Vagina (tissue), 2 donors: Measurements from ENCODE around the gene CDH1. TPM values are rescaled to one million over a fixed set of nuclear protein-coding genes. Genes with fewer than 3 reads are reported as not detected.

Source experiments
- DNase-seq, 2 donors: peaks; one replicate each; pipeline ENCODE4 v3.0.0-alpha.2; 2017; ENCODE audit errors: extremely low spot score in 2 of 2
- H3K27ac ChIP-seq: fragments of 200-600 bp; sonication (generic); one replicate; pipeline ENCODE4 v1.5.1; 2019
- H3K27me3 ChIP-seq: fragments of 200-600 bp; sonication (generic); one replicate; pipeline ENCODE4 v1.5.1; 2019
- H3K36me3 ChIP-seq, 2 donors: fragments of 200-600 bp; sonication (generic); one replicate each; pipeline ENCODE4 v1.5.1; 2017 to 2019
- H3K4me1 ChIP-seq: fragments of 200-600 bp; sonication (generic); one replicate; pipeline ENCODE4 v1.5.1; 2019
- H3K4me3 ChIP-seq, 2 donors: fragments of 200-600 bp; sonication (generic); 1 replicate in 1 of 2; 2 replicates in 1 of 2; pipeline ENCODE4 v1.5.1; 2016 to 2019
- H3K9me3 ChIP-seq: fragments of 200-600 bp; sonication (generic); one replicate; pipeline ENCODE4 v1.5.1; 2019
- POLR2A ChIP-seq, 2 donors: fragments of 450-650 bp; IDR thresholded peaks; one replicate each; pipeline ENCODE4 v1.6.1; 2017; ENCODE audit warnings: antibody characterized with exemption in 2 of 2, mild to moderate bottlenecking in 2 of 2, moderate library complexity in 2 of 2
- POLR2AphosphoS5 ChIP-seq, 2 donors: sonication (generic); formaldehyde crosslinking; IDR thresholded peaks; one replicate each; pipeline ENCODE4 v1.9.0; 2017; ENCODE audit warnings: antibody characterized with exemption in 2 of 2, mild to moderate bottlenecking in 2 of 2, low read depth in 1 of 2; ENCODE audit not compliant: insufficient read depth in 1 of 2
- intact Hi-C: fragments of 100-400 bp; cut with DNase I; formaldehyde crosslinking; loops from one replicate; pipeline ENCODE4 v1.15.1; 2023
- total RNA-seq: library from RNA; depleted of rRNA; stranded (reverse); fragments of >200 nt; gene quantifications from one replicate; pipeline ENCODE4 v1.2.3, GENCODE V29; 2016
- TF ChIP-seq, protein P1 (sequence below), 3 experiments: fragments of 450-650 bp in 2 of 3; fragments of 200-600 bp in 1 of 3; sonication (generic) in 1 of 3; IDR thresholded peaks; one replicate each; pipeline ENCODE4 v1.5.1; 2017 to 2019; ENCODE audit warnings: antibody characterized with exemption in 3 of 3, mild to moderate bottlenecking in 2 of 3, moderate library complexity in 2 of 3

Gene CDH1
- total RNA-seq, 1 donor from 2014 or later = 116 TPM

DNA sequence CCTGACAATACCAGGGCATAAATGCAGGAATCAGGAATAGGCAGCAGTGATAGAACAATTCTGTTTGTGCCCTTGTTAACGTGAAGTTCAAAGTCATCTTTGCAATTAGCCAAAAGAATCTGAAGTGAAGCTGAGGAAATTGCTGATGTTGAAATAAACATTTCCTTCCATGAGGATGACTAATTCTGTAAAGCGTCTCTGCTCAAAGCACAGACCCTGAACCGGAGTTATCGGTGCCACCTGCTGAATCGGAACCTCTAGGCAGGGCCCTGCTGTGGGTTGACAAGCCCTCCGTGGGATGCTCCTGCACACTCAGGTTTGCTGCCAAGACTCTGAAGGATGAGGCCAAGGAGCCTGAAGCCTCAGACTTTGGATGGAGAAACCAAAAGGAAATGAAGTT is 37.0 kb upstream of the CDH1 start:
- H3K4me1 ChIP-seq = no peaks in the 10 kb centered on the region
- H3K27me3 ChIP-seq = no peaks in the 10 kb centered on the region
- intact Hi-C loops = no loop called here
- DNase-seq = no peak
- H3K4me3 ChIP-seq = no peak overlapping the region
- no peaks in the 10 kb centered on the region for H3K36me3 ChIP-seq
- H3K9me3 ChIP-seq = no peaks in the 10 kb centered on the region
- no peak overlapping the region for H3K27ac ChIP-seq
- TF ChIP-seq POLR2AphosphoS5 (IDR thresholded peaks at IDR 0.05; ENCODE audit: insufficient read depth in 1 of 2, low read depth in 1 of 2) = no peak
- TF ChIP-seq POLR2A (IDR thresholded peaks at IDR 0.05) = no peak
- TF ChIP-seq, protein P1, sequence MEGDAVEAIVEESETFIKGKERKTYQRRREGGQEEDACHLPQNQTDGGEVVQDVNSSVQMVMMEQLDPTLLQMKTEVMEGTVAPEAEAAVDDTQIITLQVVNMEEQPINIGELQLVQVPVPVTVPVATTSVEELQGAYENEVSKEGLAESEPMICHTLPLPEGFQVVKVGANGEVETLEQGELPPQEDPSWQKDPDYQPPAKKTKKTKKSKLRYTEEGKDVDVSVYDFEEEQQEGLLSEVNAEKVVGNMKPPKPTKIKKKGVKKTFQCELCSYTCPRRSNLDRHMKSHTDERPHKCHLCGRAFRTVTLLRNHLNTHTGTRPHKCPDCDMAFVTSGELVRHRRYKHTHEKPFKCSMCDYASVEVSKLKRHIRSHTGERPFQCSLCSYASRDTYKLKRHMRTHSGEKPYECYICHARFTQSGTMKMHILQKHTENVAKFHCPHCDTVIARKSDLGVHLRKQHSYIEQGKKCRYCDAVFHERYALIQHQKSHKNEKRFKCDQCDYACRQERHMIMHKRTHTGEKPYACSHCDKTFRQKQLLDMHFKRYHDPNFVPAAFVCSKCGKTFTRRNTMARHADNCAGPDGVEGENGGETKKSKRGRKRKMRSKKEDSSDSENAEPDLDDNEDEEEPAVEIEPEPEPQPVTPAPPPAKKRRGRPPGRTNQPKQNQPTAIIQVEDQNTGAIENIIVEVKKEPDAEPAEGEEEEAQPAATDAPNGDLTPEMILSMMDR (IDR thresholded peaks at IDR 0.05) = no peak

- Histone ChIP-seq H3K27ac (no peak overlapping the region), H3K4me3 (no peak overlapping the region), H3K36me3 (no peaks in the 10 kb centered on the region), H3K9me3 (no peaks in the 10 kb centered on the region), H3K27me3 (no peaks in the 10 kb centered on the region), H3K4me1 (no peaks in the 10 kb centered on the region)
- intact Hi-C loops = no loop called here
- TF ChIP-seq, protein P1 (IDR thresholded peaks at IDR 0.05) = no peak
- no peak for TF ChIP-seq POLR2A (IDR thresholded peaks at IDR 0.05)
- no peak for TF ChIP-seq POLR2AphosphoS5 (IDR thresholded peaks at IDR 0.05; ENCODE audit: insufficient read depth in 1 of 2, low read depth in 1 of 2)
- DNase-seq = no peak
These were observed 36.3 kb upstream of the CDH1 start for GRCh38 chr16:68700831-68701230.

GRCh38 chr16:68704232-68704867 is 32.7 kb upstream of the CDH1 start:
- H3K27ac ChIP-seq = no peak overlapping the region
- intact Hi-C loops = no loop called here
- no peak overlapping the region for H3K4me3 ChIP-seq
- DNase-seq = no peak
- no peaks in the 10 kb centered on the region for H3K27me3 ChIP-seq
- H3K4me1 ChIP-seq = peaks cover 5% of the 10 kb centered on the region
- H3K9me3 ChIP-seq = no peaks in the 10 kb centered on the region
- peak in 1 of 2 donors; percentile 33 for TF ChIP-seq POLR2AphosphoS5 (IDR thresholded peaks at IDR 0.05; ENCODE audit: insufficient read depth in 1 of 2, low read depth in 1 of 2)
- TF ChIP-seq POLR2A (IDR thresholded peaks at IDR 0.05) = no peak
- TF ChIP-seq, protein P1 (IDR thresholded peaks at IDR 0.05) = peak; percentile 41 to 55 (median 42)
- H3K36me3 ChIP-seq = no peaks in the 10 kb centered on the region

DNA sequence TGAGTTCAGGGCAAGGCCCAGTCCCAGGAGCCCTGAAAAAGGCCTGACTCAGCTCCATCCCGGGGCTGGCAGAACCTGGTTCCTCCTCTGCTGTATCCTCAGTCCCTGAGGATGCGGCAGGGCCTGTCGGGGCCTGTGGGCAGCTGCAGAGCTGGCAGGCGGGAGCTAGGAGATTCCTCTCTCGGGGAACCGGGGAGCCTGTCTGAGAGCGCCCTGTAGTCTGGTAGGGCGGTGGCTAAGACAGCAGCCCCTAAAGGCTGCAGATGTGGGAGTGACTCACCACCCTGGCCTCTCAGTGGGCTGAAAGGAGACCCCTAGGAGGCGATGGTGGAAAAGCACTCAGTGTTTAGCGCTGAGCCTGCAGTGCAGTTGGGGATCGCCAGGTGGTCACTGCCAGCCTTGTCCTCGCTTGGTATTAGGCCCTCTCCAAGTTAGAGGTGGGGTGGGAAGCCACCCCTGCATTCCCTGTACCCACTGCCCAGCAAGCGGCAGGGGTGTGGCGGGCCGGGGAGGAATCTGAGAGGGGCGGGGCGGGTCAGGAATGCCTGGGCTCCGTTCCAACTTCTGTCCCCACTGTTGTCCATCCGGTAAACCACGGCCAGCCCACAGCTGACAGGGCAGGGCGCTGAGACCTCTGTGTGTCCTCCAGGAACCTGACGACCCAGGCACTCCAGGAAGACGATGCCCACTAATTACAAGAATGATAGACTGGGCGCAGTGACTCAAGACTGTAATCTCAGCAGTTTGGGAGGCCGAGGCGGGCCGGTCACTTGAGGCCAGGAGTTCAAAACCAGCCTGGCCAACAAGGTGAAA is 29.5 kb upstream of the CDH1 start:
- Histone ChIP-seq H3K36me3 (no peaks in the 10 kb centered on the region), H3K4me1 (peaks cover 5% of the 10 kb centered on the region), H3K4me3 (no peak overlapping the region), H3K27me3 (no peaks in the 10 kb centered on the region), H3K9me3 (no peaks in the 10 kb centered on the region), H3K27ac (no peak overlapping the region)
- DNase-seq = no peak
- TF ChIP-seq POLR2A (IDR thresholded peaks at IDR 0.05) = no peak
- TF ChIP-seq, protein P1 (IDR thresholded peaks at IDR 0.05) = no peak
- TF ChIP-seq POLR2AphosphoS5 (IDR thresholded peaks at IDR 0.05; ENCODE audit: insufficient read depth in 1 of 2, low read depth in 1 of 2) = no peak
- intact Hi-C loops = no loop called here

GRCh38 chr16:68710211-68710610 is 26.9 kb upstream of the CDH1 start:
- intact Hi-C loops = no loop called here
- no peaks in the 10 kb centered on the region for H3K36me3 ChIP-seq
- no peaks in the 10 kb centered on the region for H3K9me3 ChIP-seq
- H3K27me3 ChIP-seq = no peaks in the 10 kb centered on the region
- H3K4me1 ChIP-seq = peaks cover 5% of the 10 kb centered on the region
- DNase-seq = no peak
- TF ChIP-seq, protein P1 (IDR thresholded peaks at IDR 0.05) = no peak
- TF ChIP-seq POLR2AphosphoS5 (IDR thresholded peaks at IDR 0.05; ENCODE audit: insufficient read depth in 1 of 2, low read depth in 1 of 2) (no peak), POLR2A (IDR thresholded peaks at IDR 0.05) (no peak)
- H3K27ac ChIP-seq = no peak overlapping the region
- no peak overlapping the region for H3K4me3 ChIP-seq
